Naive thymus-derived CD8-positive, alpha-beta T cell (primary cell): ENCODE measurements around the gene JUN. TPM values are rescaled to one million over a fixed set of nuclear protein-coding genes. Genes with fewer than 3 reads are reported as not detected.
A peak's percentile ranks its signal among the peaks of the same experiment; 100 is the strongest.

Experiments
- ATAC-seq, 2 donors: fragments of 150-1000 bp; cut with Tn5 transposase in 1 of 2; sonication (Bioruptor Pico), chemical (Tn5 transposase) in 1 of 2; 1 replicate in 1 of 2; 2 replicates in 1 of 2; pipeline ENCODE4 v1.10.0; 2021; ENCODE audit warnings: mild to moderate bottlenecking in 2 of 2, moderate library complexity in 2 of 2
- POLR2A ChIA-PET: fragments of 350-600 bp; sonication (Branson Sonifier 250); formaldehyde crosslinking; loops from one replicate; lab custom pipeline; 2021; ENCODE audit warnings: antibody characterized with exemption; lab: Charles Lee
- DNase-seq, 10 donors: peaks; one replicate each; pipeline versions ENCODE4 v3.0.0 to v3.0.0-alpha.2; 2020 to 2022
- H3K27ac Mint-ChIP-seq, 10 donors: one replicate each; pipeline ENCODE4 v1.8.0; 2020 to 2022; ENCODE audit warnings: mild to moderate bottlenecking in 10 of 10, mixed read lengths in 10 of 10, moderate library complexity in 4 of 10, inconsistent platforms in 1 of 10
- H3K27me3 Mint-ChIP-seq, 5 donors: one replicate each; pipeline ENCODE4 v1.8.0; 2021 to 2022; ENCODE audit warnings: mixed read lengths in 5 of 5
- H3K36me3 Mint-ChIP-seq, 3 donors: one replicate each; pipeline ENCODE4 v1.8.0; 2020 to 2022; ENCODE audit warnings: mixed read lengths in 3 of 3, mild to moderate bottlenecking in 2 of 3, inconsistent platforms in 1 of 3
- H3K4me1 Mint-ChIP-seq, 4 donors: one replicate each; pipeline ENCODE4 v1.8.0; 2021 to 2022; ENCODE audit warnings: mixed read lengths in 4 of 4
- H3K4me3 Mint-ChIP-seq, 10 donors: one replicate each; pipeline ENCODE4 v1.8.0; 2020 to 2022; ENCODE audit warnings: mild to moderate bottlenecking in 10 of 10, mixed read lengths in 10 of 10, moderate library complexity in 6 of 10, inconsistent platforms in 1 of 10
- H3K9me3 Mint-ChIP-seq, 9 donors: one replicate each; pipeline ENCODE4 v1.8.0; 2020 to 2022; ENCODE audit warnings: mixed read lengths in 9 of 9, mild to moderate bottlenecking in 3 of 9, inconsistent platforms in 1 of 9, moderate library complexity in 1 of 9
- polyA plus RNA-seq, 3 donors: library from polyadenylated mRNA; unstranded; fragments of 300-500 nt; fragmentation: Illumina TruSeq; gene quantifications; one replicate each; pipeline ENCODE4 v1.2.3, GENCODE V29; 2021
- total RNA-seq, 8 experiments: library from RNA in 2 of 8; stranded (reverse) in 2 of 8; gene quantifications; one replicate each; pipeline ENCODE4 v1.2.3 and lab custom pipeline; 2021 to 2026

JUN gene
- total and polyA plus RNA-seq, 5 experiments from 2014 or later, result 30.7 to 59.4 (median 38.2) TPM

- no peak for ATAC-seq
- Mint-ChIP-seq H3K4me3 (no peak overlapping the region), H3K9me3 (peaks cover 0 to 20% (median 9%) of the 10 kb centered on the region in 9 donors), H3K36me3 (peaks cover 15 to 21% (median 21%) of the 10 kb centered on the region in 3 donors), H3K27ac (peak overlapping the region in 6 of 10 donors; percentile 16 to 82 (median 40)), H3K27me3 (no peaks in the 10 kb centered on the region), H3K4me1 (peaks cover 27 to 66% (median 59%) of the 10 kb centered on the region in 4 donors)
- no peak for DNase-seq
- POLR2A ChIA-PET, result interaction anchor here (1.1 kb wide), 1 partner anchor 12 kb away, joined by 4 read pairs; no protein-coding TSS in a partner anchor
These were observed 6.3 kb upstream of the JUN start for GRCh38 chr1:58789996-58790660.

GRCh38 chr1:58789322-58789856 is 5.5 kb upstream of the JUN start:
- POLR2A ChIA-PET, result interaction anchor here (1.1 kb wide), 1 partner anchor 13 kb away, joined by 4 read pairs; no protein-coding TSS in a partner anchor
- Mint-ChIP-seq H3K27me3 (no peaks in the 10 kb centered on the region), H3K9me3 (peaks cover 0 to 20% (median 9%) of the 10 kb centered on the region in 9 donors), H3K36me3 (peaks cover 15 to 21% (median 21%) of the 10 kb centered on the region in 3 donors), H3K4me1 (peaks cover 27 to 60% (median 56%) of the 10 kb centered on the region in 4 donors), H3K4me3 (no peak overlapping the region), H3K27ac (peak overlapping the region in 5 of 10 donors; percentile 4 to 32 (median 14))
- no peak for ATAC-seq
- no peak for DNase-seq

GRCh38 chr1:58788259-58788658 is 4.4 kb upstream of the JUN start:
- ATAC-seq, result no peak
- DNase-seq, result no peak
- H3K27me3 Mint-ChIP-seq, result peaks cover 0 to 3% (median 0%) of the 10 kb centered on the region in 5 donors
- peak overlapping the region in 3 of 10 donors; percentile 26 to 60 (median 49) for H3K27ac Mint-ChIP-seq
- H3K36me3 Mint-ChIP-seq, result peaks cover 15 to 21% (median 21%) of the 10 kb centered on the region in 3 donors
- H3K9me3 Mint-ChIP-seq, result peaks cover 0 to 24% (median 9%) of the 10 kb centered on the region in 9 donors
- POLR2A ChIA-PET, result no interaction called here
- peaks cover 30 to 54% (median 50%) of the 10 kb centered on the region in 4 donors for H3K4me1 Mint-ChIP-seq
- no peak overlapping the region for H3K4me3 Mint-ChIP-seq

GRCh38 chr1:58786927-58787245 is 3.0 kb upstream of the JUN start:
- no peak for ATAC-seq
- Mint-ChIP-seq H3K4me1 (peaks cover 37 to 60% (median 49%) of the 10 kb centered on the region in 4 donors), H3K9me3 (peaks cover 0 to 24% (median 9%) of the 10 kb centered on the region in 9 donors), H3K27ac (peak overlapping the region in 9 of 10 donors; percentile 70 to 100 (median 98)), H3K4me3 (peak overlapping the region in 4 of 10 donors; percentile 6 to 93 (median 52)), H3K27me3 (peaks cover 0 to 4% (median 0%) of the 10 kb centered on the region in 5 donors), H3K36me3 (peaks cover 15 to 24% (median 21%) of the 10 kb centered on the region in 3 donors)
- POLR2A ChIA-PET, result interaction anchor here (0.8 to 1.5 kb wide), 2 partner anchors 30 to 33 kb away, joined by 3 to 4 read pairs; no protein-coding TSS in a partner anchor
- DNase-seq, result no peak

- Mint-ChIP-seq H3K27me3 (peaks cover 0 to 6% (median 0%) of the 10 kb centered on the region in 5 donors), H3K36me3 (peaks cover 15 to 27% (median 21%) of the 10 kb centered on the region in 3 donors), H3K4me3 (peak overlapping the region in 8 of 10 donors; percentile 16 to 100 (median 90)), H3K4me1 (peaks cover 41 to 64% (median 51%) of the 10 kb centered on the region in 4 donors), H3K27ac (peak overlapping the region in 9 of 10 donors; percentile 71 to 100 (median 99)), H3K9me3 (peaks cover 0 to 24% (median 9%) of the 10 kb centered on the region in 9 donors)
- no peak for DNase-seq
- no peak for ATAC-seq
- POLR2A ChIA-PET, result interaction anchor here (0.8 to 3.7 kb wide), 5 partner anchors 27 to 182 kb away, joined by 3 to 24 read pairs (median 13); no protein-coding TSS in a partner anchor
These were observed 2.5 kb upstream of the JUN start for GRCh38 chr1:58786184-58786926.

GRCh38 chr1:58785442-58786058 is 1.7 kb upstream of the JUN start:
- POLR2A ChIA-PET, result interaction anchor here (1.0 to 3.7 kb wide), 11 partner anchors 20 to 511 kb away, joined by 3 to 31 read pairs (median 13); partner anchors contain the start of gene FGGY
- peaks cover 15 to 25% (median 21%) of the 10 kb centered on the region in 3 donors for H3K36me3 Mint-ChIP-seq
- H3K27me3 Mint-ChIP-seq, result peaks cover 0 to 6% (median 0%) of the 10 kb centered on the region in 5 donors
- peaks cover 0 to 24% (median 9%) of the 10 kb centered on the region in 9 donors for H3K9me3 Mint-ChIP-seq
- no peak for ATAC-seq
- peak; percentile 12 to 69 (median 44) for DNase-seq
- H3K4me3 Mint-ChIP-seq, result peak overlapping the region; percentile 79 to 100 (median 92)
- H3K4me1 Mint-ChIP-seq, result peaks cover 36 to 57% (median 50%) of the 10 kb centered on the region in 4 donors
- peak overlapping the region; percentile 93 to 100 (median 100) for H3K27ac Mint-ChIP-seq

GRCh38 chr1:58784758-58785441 is 1.1 kb upstream of the JUN start:
- Mint-ChIP-seq H3K9me3 (peaks cover 0 to 24% (median 9%) of the 10 kb centered on the region in 9 donors), H3K4me3 (peak overlapping the region; percentile 79 to 100 (median 92)), H3K27me3 (peaks cover 0 to 6% (median 0%) of the 10 kb centered on the region in 5 donors), H3K27ac (peak overlapping the region; percentile 93 to 100 (median 100)), H3K4me1 (peaks cover 31 to 51% (median 48%) of the 10 kb centered on the region in 4 donors), H3K36me3 (peaks cover 15 to 24% (median 21%) of the 10 kb centered on the region in 3 donors)
- POLR2A ChIA-PET, result interaction anchor here (0.7 to 3.7 kb wide), 14 partner anchors 21 to 894 kb away, joined by 3 to 31 read pairs (median 12); partner anchors contain the start of gene FGGY
- DNase-seq (peak; percentile 78 to 96 (median 88)), ATAC-seq (peak; percentile 21 to 32)

GRCh38 chr1:58783090-58783992 is 506 bp downstream of the JUN start:
- peaks cover 5 to 14% (median 13%) of the 10 kb centered on the region in 3 donors for H3K36me3 Mint-ChIP-seq
- peaks cover 26 to 42% (median 40%) of the 10 kb centered on the region in 4 donors for H3K4me1 Mint-ChIP-seq
- POLR2A ChIA-PET, result interaction anchor here (0.5 to 3.7 kb wide), 25 partner anchors 10 to 914 kb away, joined by 3 to 31 read pairs (median 3); partner anchors contain the start of gene FGGY
- DNase-seq, result peak; percentile 24 to 77 (median 54)
- H3K9me3 Mint-ChIP-seq, result peaks cover 0 to 10% (median 5%) of the 10 kb centered on the region in 9 donors
- peak overlapping the region; percentile 79 to 100 (median 92) for H3K4me3 Mint-ChIP-seq
- peaks cover 0 to 6% (median 2%) of the 10 kb centered on the region in 5 donors for H3K27me3 Mint-ChIP-seq
- ATAC-seq, result no peak
- peak overlapping the region; percentile 93 to 100 (median 100) for H3K27ac Mint-ChIP-seq

GRCh38 chr1:58782178-58783089 is 1.4 kb downstream of the JUN start:
- DNase-seq (peak; percentile 15 to 75 (median 58)), ATAC-seq (no peak)
- H3K9me3 Mint-ChIP-seq, result peaks cover 0 to 5% (median 0%) of the 10 kb centered on the region in 9 donors
- peaks cover 0 to 6% (median 2%) of the 10 kb centered on the region in 5 donors for H3K27me3 Mint-ChIP-seq
- H3K36me3 Mint-ChIP-seq, result peaks cover 0 to 8% (median 4%) of the 10 kb centered on the region in 3 donors
- H3K4me3 Mint-ChIP-seq, result peak overlapping the region; percentile 79 to 100 (median 92)
- POLR2A ChIA-PET, result interaction anchor here (0.6 to 3.5 kb wide), 9 partner anchors 9 to 915 kb away, joined by 3 to 31 read pairs (median 6); partner anchors contain the start of gene FGGY
- peak overlapping the region; percentile 92 to 100 (median 99) for H3K27ac Mint-ChIP-seq
- peaks cover 26 to 42% (median 37%) of the 10 kb centered on the region in 4 donors for H3K4me1 Mint-ChIP-seq
